Measurements from ENCODE around the gene TTYH2. TPM values are rescaled to one million over a fixed set of nuclear protein-coding genes. Genes with fewer than 3 reads are reported as not detected.

Gene TTYH2
- total and polyA plus RNA-seq, 10 of the 15 experiments (the other 5 are each of a cell fraction or from before 2014, with no cell fraction given): 0.26 to 25.2 (median 6.6) TPM

GRCh38 chr17:74235911-74236371, 22.6 kb downstream of the TTYH2 start:
- DNase-seq (ENCODE audit: low read depth, low spot score) (no peak), FAIRE-seq (no peak), ATAC-seq (no peak)
- no peaks in the 10 kb centered on the region for H3K79me2 ChIP-seq (ENCODE audit: control insufficient read depth, insufficient read depth, low read length)
- SMC1A ChIA-PET (ENCODE audit: uncharacterized antibody, unreplicated experiment): no interaction called here
- POLR2A ChIA-PET: interaction anchor here (1.4 kb wide), 1 partner anchor 24 kb away, joined by 3 read pairs; no protein-coding TSS in a partner anchor
- BruUV-seq (replicated peaks): no TSS peak
- no peaks in the 10 kb centered on the region for H3K27me3 ChIP-seq (replicated peaks in 1 of 2; ENCODE audit: control insufficient read depth in 2 of 2, insufficient read depth in 2 of 2, low read length in 1 of 2)
- peaks cover 0 to 4% of the 10 kb centered on the region in 2 experiments; a peak in 2 of 4 replicates for H3K36me3 ChIP-seq (ENCODE audit: control insufficient read depth in 2 of 2, insufficient read depth in 2 of 2, low read length in 1 of 2)
- in situ Hi-C loops (cut with MboI): loop anchor here (10.0 kb wide), 1 partner anchor 61 kb away; no protein-coding TSS in a partner anchor
- no peaks in the 10 kb centered on the region for H3K9me3 ChIP-seq (replicated peaks; ENCODE audit: control insufficient read depth, insufficient read depth, low read length)
- RAD21 ChIA-PET (ENCODE audit: unreplicated experiment): interaction anchor here (0.8 kb wide), 1 partner anchor 48 kb away, joined by 3 read pairs; no protein-coding TSS in a partner anchor
- CTCF ChIA-PET: interaction anchor here (0.6 to 1.0 kb wide), 3 partner anchors 23 to 385 kb away, joined by 3 to 4 read pairs (median 3); partner anchors contain the start of gene TTYH2
- WGBS (ENCODE audit: insufficient coverage, insufficient replicate concordance, low lambda C conversion rate, missing lambda C conversion rate): 80% methylated on average over 8 of the region's 8 CpGs
- no peak overlapping the region for H3K9ac ChIP-seq (ENCODE audit: control insufficient read depth, insufficient read depth, low read length)
- intact Hi-C loops (cut with micrococcal nuclease; ENCODE audit: unreplicated experiment): loop anchor here (1.0 kb wide), 1 partner anchor 26 kb away; no protein-coding TSS in a partner anchor
- peaks cover 6% of the 10 kb centered on the region; the same call in 1 of the 2 replicates for H3K4me1 ChIP-seq (ENCODE audit: control insufficient read depth, insufficient read depth, low read length)
- H3K27ac ChIP-seq (ENCODE audit: control insufficient read depth, insufficient read depth): no peak overlapping the region
- H2AFZ ChIP-seq (ENCODE audit: control insufficient read depth, low read depth, low read length): no peak overlapping the region
- H3K4me3 ChIP-seq: no peak overlapping the region
- TF ChIP-seq SIX5 (IDR thresholded peaks at IDR 0.05; ENCODE audit: low read depth, low read length, severe bottlenecking): no peak
- TF ChIP-seq SRF (IDR thresholded peaks at IDR 0.05; ENCODE audit: low read depth in 2 of 2, low read length in 2 of 2): no peak
- no peak for TF ChIP-seq NBN (IDR thresholded peaks at IDR 0.05)
- no peak for TF ChIP-seq MAX (IDR thresholded peaks at IDR 0.05; ENCODE audit: low read depth, low read length)
- no peak for TF ChIP-seq EGR1 (IDR thresholded peaks at IDR 0.05; ENCODE audit: borderline replicate concordance in 1 of 2, low read depth in 2 of 2, low read length in 2 of 2)
- TF ChIP-seq ELK1 (IDR thresholded peaks at IDR 0.05; ENCODE audit: low read depth, low read length): no peak
- TF ChIP-seq ESRRA (IDR thresholded peaks at IDR 0.05; ENCODE audit: low read length): no peak
- no peak for TF ChIP-seq SIN3A (IDR thresholded peaks at IDR 0.05; ENCODE audit: low read depth, low read length)
- no peak for TF ChIP-seq SUZ12 (IDR thresholded peaks at IDR 0.05; ENCODE audit: unreplicated experiment)
- no peak for TF ChIP-seq HDGF (IDR thresholded peaks at IDR 0.05)
- TF ChIP-seq EZH2 (IDR thresholded peaks at IDR 0.05; ENCODE audit: borderline replicate concordance, control insufficient read depth, low read depth, low read length): no peak
- TF ChIP-seq FOXM1 (IDR thresholded peaks at IDR 0.05; ENCODE audit: low read depth, low read length): no peak
- no peak for TF ChIP-seq ZNF24 (IDR thresholded peaks at IDR 0.05)
- no peak for TF ChIP-seq SREBF1 (IDR thresholded peaks at IDR 0.05; ENCODE audit: low read length)
- H4K20me1 ChIP-seq (ENCODE audit: control insufficient read depth, insufficient read depth): no peaks in the 10 kb centered on the region
- no peak overlapping the region for H3K4me2 ChIP-seq (ENCODE audit: control insufficient read depth, insufficient read depth)

Measured in GM12878 (cell line).